ENCODE data around the gene SHANK1.
"Not testable (repeated sequence)": the region's sequence is repeated elsewhere in the genome, so short reads cannot be mapped to it uniquely, and the experiment has no call there.

SHANK1 gene

GRCh38 chr19:50626795-50627194, 92.8 kb downstream of the SHANK1 start:
- no peak for TF ChIP-seq CTCF (IDR thresholded peaks at IDR 0.05; ENCODE audit: low read depth, low read length)
- DNase-seq (ENCODE audit: extremely low read depth, low read depth) = no peak

- DNase-seq (ENCODE audit: extremely low read depth, low read depth) = no peak
- no peak for TF ChIP-seq CTCF (IDR thresholded peaks at IDR 0.05; ENCODE audit: low read depth, low read length)
Measured at GRCh38 chr19:50626011-50626410, 93.6 kb downstream of the SHANK1 start.

GRCh38 chr19:50624949-50625600, 94.5 kb downstream of the SHANK1 start:
- TF ChIP-seq CTCF (IDR thresholded peaks at IDR 0.05; ENCODE audit: low read depth, low read length) = no peak

GRCh38 chr19:50620394-50620906, 99.2 kb downstream of the SHANK1 start:
- DNase-seq (ENCODE audit: extremely low read depth, low read depth) = not testable (repeated sequence)

More at GRCh38 chr19:50624949-50625600, 94.5 kb downstream of the SHANK1 start:
- no peak for DNase-seq (ENCODE audit: extremely low read depth, low read depth)

GRCh38 chr19:50619184-50619583, 100.4 kb downstream of the SHANK1 start:
- not testable (repeated sequence) for DNase-seq (ENCODE audit: extremely low read depth, low read depth)

GRCh38 chr19:50618379-50618778, 101.2 kb downstream of the SHANK1 start:
- DNase-seq (ENCODE audit: extremely low read depth, low read depth) = not testable (repeated sequence)

- DNase-seq (ENCODE audit: extremely low read depth, low read depth) = not testable (repeated sequence)
Measured at GRCh38 chr19:50612504-50613404, 106.8 kb downstream of the SHANK1 start.

Measured in AG09319 (cell line).